HL-60 (cell line): ENCODE results near the gene TNK2.

Experiments
- GABPA ChIP-seq: IDR thresholded peaks from 2 replicates; pipeline ENCODE4 v1.6.1; 2012; ENCODE audit warnings: low read depth
- POLR2AphosphoS5 ChIP-seq: IDR thresholded peaks from 2 replicates; pipeline ENCODE4 v1.6.1; 2012; ENCODE audit warnings: low read depth
- REST ChIP-seq: IDR thresholded peaks from 2 replicates; pipeline ENCODE4 v1.6.1; 2012; ENCODE audit warnings: low read depth; ENCODE audit not compliant: insufficient replicate concordance
- TF ChIP-seq, protein P1 (sequence below): IDR thresholded peaks from one replicate; pipeline ENCODE4 v1.5.1; 2011; ENCODE audit warnings: low read length, control low read depth, inconsistent platforms; ENCODE audit not compliant: insufficient read depth

- TF ChIP-seq, protein P1, sequence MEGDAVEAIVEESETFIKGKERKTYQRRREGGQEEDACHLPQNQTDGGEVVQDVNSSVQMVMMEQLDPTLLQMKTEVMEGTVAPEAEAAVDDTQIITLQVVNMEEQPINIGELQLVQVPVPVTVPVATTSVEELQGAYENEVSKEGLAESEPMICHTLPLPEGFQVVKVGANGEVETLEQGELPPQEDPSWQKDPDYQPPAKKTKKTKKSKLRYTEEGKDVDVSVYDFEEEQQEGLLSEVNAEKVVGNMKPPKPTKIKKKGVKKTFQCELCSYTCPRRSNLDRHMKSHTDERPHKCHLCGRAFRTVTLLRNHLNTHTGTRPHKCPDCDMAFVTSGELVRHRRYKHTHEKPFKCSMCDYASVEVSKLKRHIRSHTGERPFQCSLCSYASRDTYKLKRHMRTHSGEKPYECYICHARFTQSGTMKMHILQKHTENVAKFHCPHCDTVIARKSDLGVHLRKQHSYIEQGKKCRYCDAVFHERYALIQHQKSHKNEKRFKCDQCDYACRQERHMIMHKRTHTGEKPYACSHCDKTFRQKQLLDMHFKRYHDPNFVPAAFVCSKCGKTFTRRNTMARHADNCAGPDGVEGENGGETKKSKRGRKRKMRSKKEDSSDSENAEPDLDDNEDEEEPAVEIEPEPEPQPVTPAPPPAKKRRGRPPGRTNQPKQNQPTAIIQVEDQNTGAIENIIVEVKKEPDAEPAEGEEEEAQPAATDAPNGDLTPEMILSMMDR = no peak
- TF ChIP-seq POLR2AphosphoS5 (peak; percentile 95), GABPA (no peak), REST (no peak)
Observed at GRCh38 chr3:195900436-195901355, 7.7 kb downstream of the TNK2 start.
